ENCODE measurements around the gene NOL8. TPM values are rescaled to one million over a fixed set of nuclear protein-coding genes. Genes with fewer than 3 reads are reported as not detected.
A peak's percentile ranks its signal among the peaks of the same experiment; 100 is the strongest.

The NOL8 gene
- polyA plus RNA-seq, 1 donor (not counting 4 experiments of a cell fraction or from before 2014, with no cell fraction given), result 28.9 TPM

DNA sequence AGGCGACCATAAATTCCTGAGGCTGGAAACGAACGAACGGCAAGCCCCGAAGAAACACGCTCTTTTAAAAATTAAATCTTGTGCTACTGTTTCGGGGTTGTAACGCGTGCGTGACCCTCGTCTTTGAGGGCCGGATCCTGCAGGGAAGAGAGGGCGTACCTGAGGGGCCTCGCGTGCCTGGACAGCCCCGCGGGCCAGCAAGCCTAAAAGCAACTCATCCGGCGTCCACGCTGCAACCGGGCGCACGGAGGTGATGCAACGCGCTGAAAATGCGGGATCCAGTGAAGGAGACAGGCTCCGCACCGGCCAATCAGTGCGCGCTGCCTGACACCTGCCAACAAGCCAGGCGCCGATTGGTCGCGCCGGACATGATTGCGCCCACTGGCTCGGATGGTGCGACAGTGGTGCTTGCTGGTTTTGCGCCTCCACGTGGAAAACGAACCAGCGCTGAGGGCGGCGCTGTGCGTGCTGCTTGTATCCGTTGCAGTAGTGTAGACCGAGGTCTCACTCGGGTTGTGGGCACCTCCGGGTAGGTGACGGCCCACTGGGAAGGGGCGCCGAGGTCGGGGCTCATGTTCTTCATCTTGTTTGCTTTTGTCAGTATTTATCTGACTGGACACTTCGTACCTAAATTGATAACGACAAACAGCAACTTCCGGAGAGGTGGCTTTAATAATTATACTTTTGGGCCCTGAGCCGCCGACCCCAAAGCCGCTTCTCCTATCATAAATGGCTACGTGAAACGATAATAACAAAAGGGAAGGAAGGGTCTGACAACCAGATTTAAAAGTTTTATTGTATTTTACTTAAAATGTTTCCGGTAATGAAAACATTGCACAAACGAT, 31.5 kb downstream of the NOL8 start, which contains the start of gene IARS1:
Gene IARS1, minus strand, starts transcription at position 246 of the 845 bp plus-strand sequence. CDS start 4,278 bp downstream, outside the sequence.
- Histone ChIP-seq H4K20me1 (ENCODE audit: control insufficient read depth, extremely low read depth, insufficient read depth, low read length) (peaks cover 15% of the 10 kb centered on the region), H3K4me1 (ENCODE audit: control insufficient read depth, extremely low read depth, insufficient read depth, low read length) (peaks cover 40% of the 10 kb centered on the region), H3K4me3 (ENCODE audit: control insufficient read depth in 2 of 3, extremely low read depth in 1 of 3, insufficient read depth in 2 of 3, low read depth in 1 of 3, low read length in 3 of 3) (peak within 1 kb of the TSS; percentile 67 to 78 (median 75)), H3K9me3 (ENCODE audit: control insufficient read depth, low read depth, low read length) (no peaks in the 10 kb centered on the region), H3K27ac (ENCODE audit: control insufficient read depth, insufficient read depth, low read length) (peak within 1 kb of the TSS; percentile 93), H3K9ac (ENCODE audit: control insufficient read depth, extremely low read depth, insufficient read depth, low read length) (peak within 1 kb of the TSS; percentile 88), H3K79me2 (ENCODE audit: control insufficient read depth, insufficient read depth, low read length) (peaks cover 50% of the 10 kb centered on the region), H3K9me1 (ENCODE audit: control insufficient read depth, extremely low read depth, insufficient read depth, low read length) (no peaks in the 10 kb centered on the region), H2AFZ (ENCODE audit: control insufficient read depth, low read length) (peak within 1 kb of the TSS; percentile 71), H3K27me3 (ENCODE audit: control insufficient read depth, extremely low read depth, insufficient read depth, low read length) (no peaks in the 10 kb centered on the region), H3K36me3 (ENCODE audit: control insufficient read depth in 2 of 2, extremely low read depth in 1 of 2, insufficient read depth in 2 of 2, low read length in 2 of 2) (peaks cover 5 to 17% of the 10 kb centered on the region in 2 experiments), H3K4me2 (ENCODE audit: control insufficient read depth, extremely low read depth, insufficient read depth, low read depth, low read length) (peak within 1 kb of the TSS; percentile 93)
- FAIRE-seq (peak; percentile 80), DNase-seq (ENCODE audit: low read depth, low spot score) (peak; percentile 91)
- TF ChIP-seq, protein P1, sequence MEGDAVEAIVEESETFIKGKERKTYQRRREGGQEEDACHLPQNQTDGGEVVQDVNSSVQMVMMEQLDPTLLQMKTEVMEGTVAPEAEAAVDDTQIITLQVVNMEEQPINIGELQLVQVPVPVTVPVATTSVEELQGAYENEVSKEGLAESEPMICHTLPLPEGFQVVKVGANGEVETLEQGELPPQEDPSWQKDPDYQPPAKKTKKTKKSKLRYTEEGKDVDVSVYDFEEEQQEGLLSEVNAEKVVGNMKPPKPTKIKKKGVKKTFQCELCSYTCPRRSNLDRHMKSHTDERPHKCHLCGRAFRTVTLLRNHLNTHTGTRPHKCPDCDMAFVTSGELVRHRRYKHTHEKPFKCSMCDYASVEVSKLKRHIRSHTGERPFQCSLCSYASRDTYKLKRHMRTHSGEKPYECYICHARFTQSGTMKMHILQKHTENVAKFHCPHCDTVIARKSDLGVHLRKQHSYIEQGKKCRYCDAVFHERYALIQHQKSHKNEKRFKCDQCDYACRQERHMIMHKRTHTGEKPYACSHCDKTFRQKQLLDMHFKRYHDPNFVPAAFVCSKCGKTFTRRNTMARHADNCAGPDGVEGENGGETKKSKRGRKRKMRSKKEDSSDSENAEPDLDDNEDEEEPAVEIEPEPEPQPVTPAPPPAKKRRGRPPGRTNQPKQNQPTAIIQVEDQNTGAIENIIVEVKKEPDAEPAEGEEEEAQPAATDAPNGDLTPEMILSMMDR (optimal IDR thresholded peaks at IDR 0.05 in 1 of 3, IDR thresholded peaks at IDR 0.05 in 1 of 3, conservative IDR thresholded peaks at IDR 0.05 in 1 of 3; ENCODE audit: extremely low read depth in 1 of 3, insufficient read depth in 2 of 3, low read length in 3 of 3), result peak in 2 of 3 experiments; percentile 32 to 74
- TF ChIP-seq EZH2 (IDR thresholded peaks at IDR 0.05; ENCODE audit: low read length), result no peak
- dilution Hi-C loops (cut with MboI; ENCODE audit: extremely low pct_ligation_motif_present, low sequenced_read_pairs), result no loop called here

DNA sequence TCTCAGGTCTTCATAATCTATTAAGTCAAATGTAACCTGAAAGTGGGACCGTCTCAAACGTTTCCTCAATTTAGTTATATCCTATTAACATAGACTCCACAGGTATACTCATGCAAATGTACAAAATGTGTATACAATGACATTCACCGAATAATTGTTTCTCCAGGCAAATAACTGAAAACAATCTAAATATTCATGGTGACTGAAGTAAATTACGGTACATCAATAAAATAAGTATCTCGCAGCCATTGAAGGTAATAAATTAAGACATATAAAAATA, 32.1 kb downstream of the NOL8 start:
- H3K27me3 ChIP-seq (ENCODE audit: control insufficient read depth, extremely low read depth, insufficient read depth, low read length), result no peaks in the 10 kb centered on the region
- peak overlapping the region; percentile 67 to 78 (median 75) for H3K4me3 ChIP-seq (ENCODE audit: control insufficient read depth in 2 of 3, extremely low read depth in 1 of 3, insufficient read depth in 2 of 3, low read depth in 1 of 3, low read length in 3 of 3)
- H3K4me1 ChIP-seq (ENCODE audit: control insufficient read depth, extremely low read depth, insufficient read depth, low read length), result peaks cover 40% of the 10 kb centered on the region
- dilution Hi-C loops (cut with MboI; ENCODE audit: extremely low pct_ligation_motif_present, low sequenced_read_pairs), result no loop called here
- DNase-seq (ENCODE audit: low read depth, low spot score) (no peak), FAIRE-seq (no peak)
- peak overlapping the region; percentile 88 for H3K9ac ChIP-seq (ENCODE audit: control insufficient read depth, extremely low read depth, insufficient read depth, low read length)
- no peak overlapping the region for H2AFZ ChIP-seq (ENCODE audit: control insufficient read depth, low read length)
- H3K9me1 ChIP-seq (ENCODE audit: control insufficient read depth, extremely low read depth, insufficient read depth, low read length), result no peaks in the 10 kb centered on the region
- H3K79me2 ChIP-seq (ENCODE audit: control insufficient read depth, insufficient read depth, low read length), result peaks cover 56% of the 10 kb centered on the region
- H4K20me1 ChIP-seq (ENCODE audit: control insufficient read depth, extremely low read depth, insufficient read depth, low read length), result peaks cover 18% of the 10 kb centered on the region
- peak overlapping the region; percentile 93 for H3K27ac ChIP-seq (ENCODE audit: control insufficient read depth, insufficient read depth, low read length)
- peak overlapping the region; percentile 93 for H3K4me2 ChIP-seq (ENCODE audit: control insufficient read depth, extremely low read depth, insufficient read depth, low read depth, low read length)
- H3K36me3 ChIP-seq (ENCODE audit: control insufficient read depth in 2 of 2, extremely low read depth in 1 of 2, insufficient read depth in 2 of 2, low read length in 2 of 2), result peaks cover 2 to 20% of the 10 kb centered on the region in 2 experiments
- no peak for TF ChIP-seq EZH2 (IDR thresholded peaks at IDR 0.05; ENCODE audit: low read length)
- TF ChIP-seq, protein P1 (optimal IDR thresholded peaks at IDR 0.05 in 1 of 3, IDR thresholded peaks at IDR 0.05 in 1 of 3, conservative IDR thresholded peaks at IDR 0.05 in 1 of 3; ENCODE audit: extremely low read depth in 1 of 3, insufficient read depth in 2 of 3, low read length in 3 of 3), result no peak
- no peaks in the 10 kb centered on the region for H3K9me3 ChIP-seq (ENCODE audit: control insufficient read depth, low read depth, low read length)
